ENCODE measurements around the gene ADCYAP1R1.

Gene ADCYAP1R1

GRCh38 chr7:31044529-31044928 lies 7.6 kb upstream of the ADCYAP1R1 start:
- no peak for DNase-seq

GRCh38 chr7:31046723-31047122 lies 5.4 kb upstream of the ADCYAP1R1 start:
- no peak for DNase-seq

GRCh38 chr7:31047313-31048146 lies 4.6 kb upstream of the ADCYAP1R1 start:
- DNase-seq: no peak

- no peak for DNase-seq
Measured at GRCh38 chr7:31049005-31049765, 2.9 kb upstream of the ADCYAP1R1 start.

- no peak for DNase-seq
Measured at GRCh38 chr7:31052487-31052840, 356 bp downstream of the ADCYAP1R1 start.

- no peak for DNase-seq
Measured at GRCh38 chr7:31052841-31053601, 913 bp downstream of the ADCYAP1R1 start.

GRCh38 chr7:31053986-31054385 lies 1.9 kb downstream of the ADCYAP1R1 start:
- no peak for DNase-seq

GRCh38 chr7:31054608-31055278 lies 2.6 kb downstream of the ADCYAP1R1 start:
- no peak for DNase-seq

GRCh38 chr7:31055471-31055870 lies 3.4 kb downstream of the ADCYAP1R1 start:
- DNase-seq: no peak

- no peak for DNase-seq
Measured at GRCh38 chr7:31056775-31057346, 4.8 kb downstream of the ADCYAP1R1 start.

GRCh38 chr7:31058122-31058521 lies 6.0 kb downstream of the ADCYAP1R1 start:
- DNase-seq: no peak

GRCh38 chr7:31058688-31059087 lies 6.6 kb downstream of the ADCYAP1R1 start:
- no peak for DNase-seq

- no peak for DNase-seq
Measured at GRCh38 chr7:31059551-31059950, 7.4 kb downstream of the ADCYAP1R1 start.

GRCh38 chr7:31061185-31061584 lies 9.1 kb downstream of the ADCYAP1R1 start:
- DNase-seq: no peak

GRCh38 chr7:31062746-31063435 lies 10.8 kb downstream of the ADCYAP1R1 start:
- DNase-seq: no peak

- no peak for DNase-seq
Measured at GRCh38 chr7:31065021-31065593, 13.0 kb downstream of the ADCYAP1R1 start.

GRCh38 chr7:31065840-31066239 lies 13.7 kb downstream of the ADCYAP1R1 start:
- DNase-seq: no peak

- no peak for DNase-seq
Measured at GRCh38 chr7:31066516-31067130, 14.5 kb downstream of the ADCYAP1R1 start.

- no peak for DNase-seq
Measured at GRCh38 chr7:31067491-31067890, 15.4 kb downstream of the ADCYAP1R1 start.

- DNase-seq: no peak
Measured at GRCh38 chr7:31068006-31068675, 16.0 kb downstream of the ADCYAP1R1 start.

Measured in activated CD8-positive, alpha-beta memory T cell treated with anti-CD3 and anti-CD28 coated beads for 24 hours (primary cell).